GM12864 (cell line): Measurements from ENCODE around the gene HACD1.

Experiments
- DNase-seq: peaks from one replicate; pipeline ENCODE4 v3.0.0-alpha.2; 2011; ENCODE audit warnings: low read depth
- H3K4me3 ChIP-seq: 2 replicates; pipeline ENCODE4 v1.5.1; 2011; ENCODE audit warnings: mild to moderate bottlenecking, low read depth, low read length, control low read depth
- TF ChIP-seq, protein P1 (sequence below): IDR thresholded peaks from 2 replicates; pipeline ENCODE4 v1.5.1; 2011; ENCODE audit warnings: low read depth, mild to moderate bottlenecking, moderate library complexity, low read length, control low read depth, inconsistent platforms; ENCODE audit errors: missing control alignments

Gene HACD1

DNA sequence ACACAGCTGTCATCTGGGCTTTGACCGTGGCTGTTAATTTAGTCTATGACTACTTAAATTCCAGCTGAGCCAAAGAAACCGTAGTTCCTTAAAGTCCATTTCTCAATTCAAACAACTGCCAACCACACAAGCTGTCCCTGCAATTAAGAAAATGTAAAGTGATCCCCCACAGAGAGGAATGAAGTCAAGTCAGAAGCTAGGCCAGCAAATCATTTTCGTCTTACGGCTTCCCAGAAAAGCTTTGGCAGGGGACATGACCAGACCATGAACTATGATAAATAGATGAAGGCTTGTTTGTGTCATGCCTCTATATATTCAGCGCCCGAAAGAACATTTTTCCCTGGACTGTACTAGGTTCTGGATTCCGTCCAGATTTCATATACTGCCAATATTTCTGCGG, 54.6 kb downstream of the HACD1 start:
- TF ChIP-seq, protein P1, sequence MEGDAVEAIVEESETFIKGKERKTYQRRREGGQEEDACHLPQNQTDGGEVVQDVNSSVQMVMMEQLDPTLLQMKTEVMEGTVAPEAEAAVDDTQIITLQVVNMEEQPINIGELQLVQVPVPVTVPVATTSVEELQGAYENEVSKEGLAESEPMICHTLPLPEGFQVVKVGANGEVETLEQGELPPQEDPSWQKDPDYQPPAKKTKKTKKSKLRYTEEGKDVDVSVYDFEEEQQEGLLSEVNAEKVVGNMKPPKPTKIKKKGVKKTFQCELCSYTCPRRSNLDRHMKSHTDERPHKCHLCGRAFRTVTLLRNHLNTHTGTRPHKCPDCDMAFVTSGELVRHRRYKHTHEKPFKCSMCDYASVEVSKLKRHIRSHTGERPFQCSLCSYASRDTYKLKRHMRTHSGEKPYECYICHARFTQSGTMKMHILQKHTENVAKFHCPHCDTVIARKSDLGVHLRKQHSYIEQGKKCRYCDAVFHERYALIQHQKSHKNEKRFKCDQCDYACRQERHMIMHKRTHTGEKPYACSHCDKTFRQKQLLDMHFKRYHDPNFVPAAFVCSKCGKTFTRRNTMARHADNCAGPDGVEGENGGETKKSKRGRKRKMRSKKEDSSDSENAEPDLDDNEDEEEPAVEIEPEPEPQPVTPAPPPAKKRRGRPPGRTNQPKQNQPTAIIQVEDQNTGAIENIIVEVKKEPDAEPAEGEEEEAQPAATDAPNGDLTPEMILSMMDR = no peak
- DNase-seq = no peak

DNA sequence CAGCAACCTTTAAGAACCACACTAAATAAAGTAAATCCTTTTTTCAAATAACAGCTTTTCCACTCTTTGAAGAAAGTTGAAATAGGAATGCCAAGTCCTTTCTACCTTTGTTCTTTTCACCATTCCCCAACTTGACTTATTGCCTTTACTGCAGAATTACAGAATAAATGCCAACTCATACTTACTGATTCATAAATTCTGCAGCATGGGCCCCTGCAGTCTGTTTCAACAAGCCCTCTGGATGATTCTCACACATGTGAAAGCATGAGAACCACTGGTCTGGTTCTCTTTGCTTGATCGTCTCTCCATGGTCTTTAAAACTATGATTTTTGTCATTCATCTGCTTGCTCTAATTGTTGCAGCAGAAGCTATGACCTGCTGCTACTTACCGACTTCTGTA, 56.1 kb downstream of the HACD1 start:
- TF ChIP-seq, protein P1 = no peak
- no peak for DNase-seq
- H3K4me3 ChIP-seq = no peak overlapping the region

More for the DNA sequence above, 54.6 kb downstream of the HACD1 start:
- no peak overlapping the region for H3K4me3 ChIP-seq

DNA sequence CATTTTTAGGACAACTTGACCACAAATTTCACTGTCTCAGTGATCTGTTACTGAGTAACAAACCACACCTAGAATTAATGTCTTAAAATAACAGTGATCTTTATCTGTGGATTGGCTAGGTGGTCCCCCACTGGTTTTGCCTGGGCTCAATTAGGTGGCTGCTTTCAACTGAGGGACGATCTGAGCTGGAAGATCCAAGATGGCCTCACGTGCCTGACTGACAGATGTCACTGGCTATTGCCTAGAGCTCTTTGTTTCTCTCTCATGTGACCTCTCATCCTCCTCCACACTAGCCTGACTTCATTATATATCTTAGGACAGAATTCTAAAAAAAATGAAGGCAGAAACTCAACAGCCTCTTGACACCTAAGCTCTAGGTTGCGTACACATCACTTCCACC, 59.7 kb downstream of the HACD1 start:
- H3K4me3 ChIP-seq = no peak overlapping the region
- TF ChIP-seq, protein P1 = no peak
- DNase-seq = no peak

DNA sequence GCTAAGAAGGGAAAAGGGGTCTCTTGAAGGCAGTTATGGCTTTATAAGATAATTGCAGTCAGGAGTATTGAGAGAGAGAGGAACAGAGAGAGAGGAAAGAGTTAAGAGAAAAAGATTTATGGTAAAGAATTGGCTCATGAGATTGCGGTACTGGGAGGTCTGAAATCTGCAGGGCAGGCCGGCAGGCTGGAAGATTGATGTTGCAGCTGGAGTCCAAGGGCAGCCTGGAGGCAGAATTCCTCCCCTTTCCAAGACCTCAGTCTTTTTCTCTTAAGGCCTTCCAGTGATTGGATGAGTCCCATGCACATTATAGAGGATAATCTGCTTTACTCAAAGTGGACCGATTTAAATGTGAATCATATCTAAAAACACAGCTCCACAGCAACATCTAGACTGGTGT, 68.4 kb downstream of the HACD1 start:
- DNase-seq = no peak
- TF ChIP-seq, protein P1 = no peak
- no peak overlapping the region for H3K4me3 ChIP-seq

DNA sequence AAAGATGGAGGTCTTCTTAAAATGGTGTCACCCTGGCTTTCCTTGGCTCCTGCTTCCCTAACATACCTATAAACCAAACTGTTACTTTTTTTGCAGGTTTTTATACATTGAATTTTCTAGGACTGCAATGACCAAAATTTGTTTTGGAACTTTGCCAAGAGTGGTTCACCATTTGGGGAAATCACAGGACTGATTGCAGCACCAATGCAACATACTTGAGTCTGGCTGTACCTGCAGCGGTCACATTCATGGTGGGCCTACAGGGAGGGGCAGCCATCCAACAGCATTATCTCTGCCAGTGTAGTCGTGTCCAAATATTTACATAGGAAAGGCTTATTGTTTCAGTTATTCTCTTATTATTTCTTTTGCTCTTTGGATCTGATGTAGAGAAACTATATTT, 69.0 kb downstream of the HACD1 start:
- TF ChIP-seq, protein P1 = no peak
- DNase-seq = no peak
- no peak overlapping the region for H3K4me3 ChIP-seq

DNA sequence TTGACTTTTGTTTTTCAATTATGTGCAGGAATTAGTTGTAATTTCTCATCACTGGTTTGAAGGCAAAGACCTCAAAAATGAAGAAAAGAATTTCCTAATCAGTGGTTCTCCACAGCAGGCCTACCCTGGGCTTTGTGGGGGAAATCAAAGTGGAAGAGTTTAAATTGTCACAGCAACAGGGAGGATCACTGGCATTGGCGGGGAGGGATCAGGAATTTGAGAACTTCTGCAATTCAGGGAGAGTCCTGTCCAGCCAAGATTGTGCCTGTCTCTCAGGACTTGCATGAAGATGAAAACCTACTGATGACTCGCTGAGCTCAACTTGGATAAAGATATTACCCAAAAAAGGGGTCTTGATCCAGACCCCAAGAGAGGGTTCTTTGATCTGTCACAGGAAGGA, 70.1 kb downstream of the HACD1 start:
- no peak for DNase-seq
- H3K4me3 ChIP-seq = no peak overlapping the region
- TF ChIP-seq, protein P1 = no peak

DNA sequence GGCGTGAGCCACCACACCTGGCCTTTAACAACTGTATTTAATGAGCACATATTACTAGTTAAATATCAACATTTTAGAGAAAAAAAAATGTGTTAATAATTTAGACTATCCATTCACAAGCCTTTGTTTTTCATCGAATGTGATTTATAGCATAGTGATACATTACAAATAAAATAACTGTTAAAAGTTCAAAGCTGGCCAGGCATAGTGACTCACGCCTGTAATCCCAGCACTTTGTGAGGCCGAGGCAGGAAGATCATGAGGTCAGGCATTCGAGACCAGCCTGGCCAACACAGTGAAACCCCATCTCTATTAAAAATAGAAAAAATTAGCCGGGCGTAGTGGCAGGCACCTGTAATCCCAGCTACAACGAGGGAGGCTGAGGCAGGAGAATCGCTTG, 72.7 kb downstream of the HACD1 start:
- no peak for DNase-seq
- TF ChIP-seq, protein P1 = no peak

More for the DNA sequence above, 72.7 kb downstream of the HACD1 start:
- H3K4me3 ChIP-seq = no peak overlapping the region
